ENCODE measurements around the gene QSOX2. TPM values are rescaled to one million over a fixed set of nuclear protein-coding genes. Genes with fewer than 3 reads are reported as not detected.

The QSOX2 gene
- 8.5 and 14.7 TPM in 2 replicates for total RNA-seq

GRCh38 chr9:136245219-136246150 lies at the start of gene QSOX2:
Gene QSOX2, minus strand, starts transcription at chr9:136245812. Its CDS starts 9 bp downstream, at chr9:136245803.

GRCh38 chr9:136204838-136205706 lies 40.5 kb downstream of the QSOX2 start, which contains the start of gene LHX3:
Gene LHX3, minus strand, starts transcription at chr9:136205128. Its CDS starts 116 bp downstream, at chr9:136205012.

Other genes starting within 250 kb of the QSOX2 start
- gene NACC2, start 150.5 kb downstream of the QSOX2 start, total RNA-seq, result 12.0 and 14.8 TPM in 2 replicates
- 58.1 and 58.7 TPM in 2 replicates for gene TMEM250, start 126.9 kb downstream of the QSOX2 start, total RNA-seq
- not detected in 2 replicates for gene LHX3, start 40.7 kb downstream of the QSOX2 start, total RNA-seq
- gene CCDC187, start 58.3 kb upstream of the QSOX2 start, total RNA-seq, result under 0.01 and 0.14 TPM in 2 replicates
- 10.3 and 13.2 TPM in 2 replicates for gene GPSM1, start 81.7 kb upstream of the QSOX2 start, total RNA-seq
- gene DNLZ, start 117.9 kb upstream of the QSOX2 start, total RNA-seq, result 47.7 and 54.0 TPM in 2 replicates
- under 0.01 and 0.21 TPM in 2 replicates for gene CARD9, start 127.9 kb upstream of the QSOX2 start, total RNA-seq
- 8.7 and 10.5 TPM in 2 replicates for gene SNAPC4, start 154.4 kb upstream of the QSOX2 start, total RNA-seq
- 45.6 and 48.5 TPM in 2 replicates for gene ENTR1, start 164.8 kb upstream of the QSOX2 start, total RNA-seq
- 60.2 and 65.5 TPM in 2 replicates for gene PMPCA, start 164.8 kb upstream of the QSOX2 start, total RNA-seq
- gene INPP5E, start 194.0 kb upstream of the QSOX2 start, total RNA-seq, result 8.6 and 12.1 TPM in 2 replicates
- 45.4 and 58.0 TPM in 2 replicates for gene SEC16A, start 237.2 kb upstream of the QSOX2 start, total RNA-seq

All from airway epithelial cell (primary cell).